HepG2 (cell line): ENCODE data around the gene ZFAND2B. TPM values are rescaled to one million over a fixed set of nuclear protein-coding genes. Genes with fewer than 3 reads are reported as not detected.
A peak's percentile ranks its signal among the peaks of the same experiment; 100 is the strongest.

Source experiments
- ARNT2 ChIP-seq: sonication (generic); formaldehyde crosslinking; IDR thresholded peaks from 2 replicates; pipeline ENCODE4 v1.8.0; 2022; ENCODE audit warnings: mild to moderate bottlenecking, low read depth, missing genetic modification reagents, moderate library complexity
- FOXA3 ChIP-seq: IDR thresholded peaks from 2 replicates; pipeline ENCODE4 v1.6.1; 2016; ENCODE audit warnings: missing genetic modification reagents, missing compliant biosample characterization
- FOXK2 ChIP-seq: fragments of 450-650 bp; IDR thresholded peaks from 2 replicates; pipeline ENCODE4 v1.6.1; 2016
- HCFC1 ChIP-seq: fragments of 150-350 bp; IDR thresholded peaks from 2 replicates; pipeline ENCODE4 v1.6.1; 2014; ENCODE audit warnings: low read depth, low read length
- KLF12 ChIP-seq: sonication (generic); formaldehyde crosslinking; IDR thresholded peaks from 2 replicates; pipeline ENCODE4 v1.4.0; 2020; ENCODE audit warnings: missing genetic modification reagents, borderline replicate concordance
- MAFF ChIP-seq: IDR thresholded peaks from 2 replicates; pipeline ENCODE4 v1.6.1; 2011; ENCODE audit warnings: low read depth, low read length, improper control_type of control experiment
- MLXIP ChIP-seq: sonication (generic); formaldehyde crosslinking; IDR thresholded peaks from 2 replicates; pipeline ENCODE4 v1.9.0; 2021; ENCODE audit warnings: missing genetic modification reagents, borderline replicate concordance
- PATZ1 ChIP-seq: sonication (generic); formaldehyde crosslinking; IDR thresholded peaks from 2 replicates; pipeline ENCODE4 v1.4.0; 2020; ENCODE audit warnings: missing genetic modification reagents
- PCBP2 ChIP-seq: fragments of 200-400 bp; formaldehyde crosslinking; optimal IDR thresholded peaks from 2 replicates; pipeline ENCODE3; 2018; ENCODE audit warnings: low read length, low read depth; ENCODE audit not compliant: poor library complexity, severe bottlenecking
- PITX1 ChIP-seq: sonication (generic); formaldehyde crosslinking; IDR thresholded peaks from 2 replicates; pipeline ENCODE4 v1.5.1; 2020; ENCODE audit warnings: mild to moderate bottlenecking, missing genetic modification reagents
- SIN3A ChIP-seq: IDR thresholded peaks from 2 replicates; pipeline ENCODE4 v1.6.1; 2011; ENCODE audit warnings: low read depth, mild to moderate bottlenecking, control low read depth, low read length, borderline replicate concordance
- SRSF9 ChIP-seq: fragments of 200-400 bp; formaldehyde crosslinking; IDR thresholded peaks from 2 replicates; pipeline ENCODE4 v1.6.1; 2018; ENCODE audit warnings: borderline replicate concordance, mild to moderate bottlenecking, low read depth, low read length; ENCODE audit not compliant: insufficient read depth, poor library complexity, severe bottlenecking
- TBX3 ChIP-seq: fragments of 450-650 bp; IDR thresholded peaks from 2 replicates; pipeline ENCODE4 v1.6.1; 2017; ENCODE audit warnings: antibody characterized with exemption, mild to moderate bottlenecking, inconsistent platforms, borderline replicate concordance
- TCF12 ChIP-seq, 2 experiments: fragments of 450-650 bp in 1 of 2; sonication (generic) in 1 of 2; formaldehyde crosslinking in 1 of 2; IDR thresholded peaks; 2 replicates each; pipeline versions ENCODE4 v1.6.1 to v1.8.0; 2017 to 2022; ENCODE audit warnings: antibody characterized with exemption in 1 of 2, mild to moderate bottlenecking in 1 of 2, missing genetic modification reagents in 1 of 2, moderate library complexity in 1 of 2
- TOE1 ChIP-seq: sonication (generic); formaldehyde crosslinking; IDR thresholded peaks from 2 replicates; pipeline ENCODE4 v1.4.0; 2020; ENCODE audit warnings: mild to moderate bottlenecking, missing genetic modification reagents
- ZBTB8A ChIP-seq: sonication (generic); formaldehyde crosslinking; IDR thresholded peaks from 2 replicates; pipeline ENCODE4 v1.4.0; 2020; ENCODE audit warnings: mild to moderate bottlenecking, low read depth, missing genetic modification reagents, borderline replicate concordance
- ZC3H13 ChIP-seq: sonication (generic); formaldehyde crosslinking; IDR thresholded peaks from 2 replicates; pipeline ENCODE4 v1.8.1; 2023; ENCODE audit warnings: mild to moderate bottlenecking, missing genetic modification reagents, moderate library complexity
- ZNF124 ChIP-seq: sonication (generic); formaldehyde crosslinking; IDR thresholded peaks from 2 replicates; pipeline ENCODE4 v1.4.0; 2020; ENCODE audit warnings: missing genetic modification reagents
- ZNF136 ChIP-seq: sonication (generic); formaldehyde crosslinking; IDR thresholded peaks from 2 replicates; pipeline ENCODE4 v1.8.1; 2022; ENCODE audit warnings: low read depth, mild to moderate bottlenecking, moderate library complexity, missing genetic modification reagents
- ZNF501 ChIP-seq: sonication (generic); formaldehyde crosslinking; IDR thresholded peaks from 2 replicates; pipeline ENCODE4 v1.5.1; 2020; ENCODE audit warnings: mild to moderate bottlenecking, moderate library complexity, missing genetic modification reagents
- ZNF546 ChIP-seq: sonication (generic); formaldehyde crosslinking; conservative IDR thresholded peaks from 2 replicates; pipeline ENCODE4 v1.8.1; 2023; ENCODE audit warnings: mild to moderate bottlenecking, missing genetic modification reagents
- ZNF556 ChIP-seq: sonication (generic); formaldehyde crosslinking; IDR thresholded peaks from 2 replicates; pipeline ENCODE4 v1.4.0; 2020; ENCODE audit warnings: mild to moderate bottlenecking, missing genetic modification reagents, borderline replicate concordance
- ZNF674 ChIP-seq: sonication (generic); formaldehyde crosslinking; IDR thresholded peaks from 2 replicates; pipeline ENCODE4 v1.5.0; 2020; ENCODE audit warnings: low read depth, mild to moderate bottlenecking, missing genetic modification reagents
- polyA plus RNA-seq, 8 experiments: library from polyadenylated mRNA; depleted of rRNA in 3 of 8; stranded (reverse) in 7 of 8; unstranded in 1 of 8; fragments of >200 nt; fragmentation: Illumina TruSeq in 4 of 8; extraction: Trizol in 4 of 8; gene quantifications; 2 replicates each; pipeline versions ENCODE4 v1.2.1 to v1.2.3, GENCODE V29; 2011 to 2016; ENCODE audit warnings: low read depth in 4 of 8, missing spikeins in 1 of 8, mixed read lengths in 1 of 8; ENCODE audit not compliant: insufficient read depth in 1 of 8
- total RNA-seq, 5 experiments: library from RNA; depleted of rRNA; stranded (reverse); fragments of >200 nt; fragmentation: Illumina TruSeq; extraction: Trizol; gene quantifications; 2 replicates each; pipeline ENCODE4 v1.2.3, GENCODE V29; 2016; ENCODE audit warnings: low read depth in 1 of 5
- TF ChIP-seq, protein P1 (sequence below): sonication (generic); formaldehyde crosslinking; IDR thresholded peaks from 2 replicates; pipeline ENCODE4 v1.8.0; 2023; ENCODE audit warnings: mild to moderate bottlenecking, missing genetic modification reagents

Gene ZFAND2B
- total and polyA plus RNA-seq, 2 of the 13 experiments (the other 11 are each of a cell fraction or from before 2014, with no cell fraction given) = 53.3 to 115 TPM

- TF ChIP-seq PATZ1 (CRISPR knock-in tag) = peak; percentile 61; the same call in 1 of the 2 replicates
- no peak for TF ChIP-seq TOE1
- TF ChIP-seq TBX3 = no peak
- no peak for TF ChIP-seq TCF12 (IDR thresholded peaks at IDR 0.05)
- TF ChIP-seq TCF12 (CRISPR knock-in tag; IDR thresholded peaks at IDR 0.05) = no peak
- no peak for TF ChIP-seq ZNF674
- peak; percentile 39; the same call in 1 of the 2 replicates for TF ChIP-seq MAFF
- TF ChIP-seq HCFC1 = no peak
- TF ChIP-seq KLF12 (CRISPR knock-in tag) = no peak
- peak; percentile 60 for TF ChIP-seq SIN3A
- no peak for TF ChIP-seq SRSF9
- TF ChIP-seq MLXIP (CRISPR knock-in tag) = no peak
- peak; percentile 87 for TF ChIP-seq PITX1 (CRISPR knock-in tag)
- TF ChIP-seq ZNF501 (CRISPR knock-in tag) = peak; percentile 75; the same call in 1 of the 2 replicates
- 0 out of 2 replicates have a peak, but pooled peaks have one; percentile 10 for TF ChIP-seq ZNF124 (CRISPR knock-in tag)
- no peak for TF ChIP-seq PCBP2
- peak; percentile 91 for TF ChIP-seq ZNF556 (CRISPR knock-in tag)
- peak; percentile 99 for TF ChIP-seq FOXA3 (CRISPR knock-in tag)
- peak; percentile 82; the same call in 1 of the 2 replicates for TF ChIP-seq ARNT2
- TF ChIP-seq FOXK2 = peak; percentile 54; the same call in 1 of the 2 replicates
- peak; percentile 87 for TF ChIP-seq ZC3H13 (CRISPR knock-in tag)
- TF ChIP-seq ZNF546 (CRISPR knock-in tag) = no peak
- TF ChIP-seq, protein P1, sequence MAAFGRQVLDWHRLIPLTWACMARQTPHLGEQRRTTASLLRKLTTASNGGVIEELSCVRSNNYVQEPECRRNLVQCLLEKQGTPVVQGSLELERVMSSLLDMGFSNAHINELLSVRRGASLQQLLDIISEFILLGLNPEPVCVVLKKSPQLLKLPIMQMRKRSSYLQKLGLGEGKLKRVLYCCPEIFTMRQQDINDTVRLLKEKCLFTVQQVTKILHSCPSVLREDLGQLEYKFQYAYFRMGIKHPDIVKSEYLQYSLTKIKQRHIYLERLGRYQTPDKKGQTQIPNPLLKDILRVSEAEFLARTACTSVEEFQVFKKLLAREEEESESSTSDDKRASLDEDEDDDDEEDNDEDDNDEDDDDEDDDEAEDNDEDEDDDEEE (CRISPR knock-in tag) = peak; percentile 48; the same call in 1 of the 2 replicates
- TF ChIP-seq ZNF136 (CRISPR knock-in tag) = peak; percentile 42; the same call in 1 of the 2 replicates
- TF ChIP-seq ZBTB8A (CRISPR knock-in tag) = 0 out of 2 replicates have a peak, but pooled peaks have one; percentile 5
Measured at GRCh38 chr2:219249203-219249980, 42.8 kb downstream of the ZFAND2B start (continued).
